ENCODE measurements around the gene IL6ST. TPM values are rescaled to one million over a fixed set of nuclear protein-coding genes. Genes with fewer than 3 reads are reported as not detected.
"Not testable (repeated sequence)": the region's sequence is repeated elsewhere in the genome, so short reads cannot be mapped to it uniquely, and the experiment has no call there.

The IL6ST gene
- total RNA-seq, 1 donor from 2014 or later = 74.7 TPM

- Mint-ChIP-seq H3K27ac (no peak overlapping the region), H3K4me3 (no peak overlapping the region), H3K9me3 (peaks cover 10% of the 10 kb centered on the region), H3K4me1 (ENCODE audit: unreplicated experiment) (peaks cover 6% of the 10 kb centered on the region), H3K27me3 (no peaks in the 10 kb centered on the region), H3K36me3 (no peaks in the 10 kb centered on the region)
- DNase-seq (ENCODE audit: extremely low spot score, unreplicated experiment) = no peak
- TF ChIP-seq CTCF (conservative IDR thresholded peaks at IDR 0.05) = no peak
These were observed 7.5 kb upstream of the IL6ST start for GRCh38 chr5:56002303-56002702.

- H3K4me3 Mint-ChIP-seq; DNase-seq (ENCODE audit: extremely low spot score, unreplicated experiment); H3K9me3 Mint-ChIP-seq; H3K27me3 Mint-ChIP-seq; H3K27ac Mint-ChIP-seq; H3K36me3 Mint-ChIP-seq: not testable (repeated sequence)
- peaks cover 19% of the 10 kb centered on the region for H3K4me1 Mint-ChIP-seq (ENCODE audit: unreplicated experiment)
These were observed 5.5 kb upstream of the IL6ST start for GRCh38 chr5:56000221-56000620.

DNA sequence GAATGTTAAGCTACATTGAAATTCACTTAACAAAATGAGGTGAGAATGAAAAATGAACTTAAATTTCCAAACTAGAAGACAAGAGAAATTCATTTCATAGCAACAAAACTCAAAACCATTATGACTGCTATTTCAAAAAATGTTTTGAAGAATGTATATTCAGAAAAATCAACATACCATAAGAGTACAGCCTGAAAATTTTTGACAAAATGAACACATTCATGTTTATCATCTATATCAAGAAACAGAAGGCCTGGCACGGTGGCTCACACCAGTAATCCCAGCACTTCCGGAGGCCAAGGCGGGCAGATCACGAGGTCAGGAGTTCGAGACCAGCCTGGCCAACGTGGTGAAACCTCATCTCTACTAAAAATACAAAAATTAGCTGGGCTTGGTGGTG is 4.2 kb upstream of the IL6ST start:
- H3K9me3 Mint-ChIP-seq = peaks cover 10% of the 10 kb centered on the region
- DNase-seq (ENCODE audit: extremely low spot score, unreplicated experiment) = no peak
- H3K4me3 Mint-ChIP-seq = no peak overlapping the region
- no peak for TF ChIP-seq CTCF (conservative IDR thresholded peaks at IDR 0.05)
- no peak overlapping the region for H3K27ac Mint-ChIP-seq
- H3K36me3 Mint-ChIP-seq = no peaks in the 10 kb centered on the region
- H3K4me1 Mint-ChIP-seq (ENCODE audit: unreplicated experiment) = peaks cover 19% of the 10 kb centered on the region
- H3K27me3 Mint-ChIP-seq = no peaks in the 10 kb centered on the region

DNA sequence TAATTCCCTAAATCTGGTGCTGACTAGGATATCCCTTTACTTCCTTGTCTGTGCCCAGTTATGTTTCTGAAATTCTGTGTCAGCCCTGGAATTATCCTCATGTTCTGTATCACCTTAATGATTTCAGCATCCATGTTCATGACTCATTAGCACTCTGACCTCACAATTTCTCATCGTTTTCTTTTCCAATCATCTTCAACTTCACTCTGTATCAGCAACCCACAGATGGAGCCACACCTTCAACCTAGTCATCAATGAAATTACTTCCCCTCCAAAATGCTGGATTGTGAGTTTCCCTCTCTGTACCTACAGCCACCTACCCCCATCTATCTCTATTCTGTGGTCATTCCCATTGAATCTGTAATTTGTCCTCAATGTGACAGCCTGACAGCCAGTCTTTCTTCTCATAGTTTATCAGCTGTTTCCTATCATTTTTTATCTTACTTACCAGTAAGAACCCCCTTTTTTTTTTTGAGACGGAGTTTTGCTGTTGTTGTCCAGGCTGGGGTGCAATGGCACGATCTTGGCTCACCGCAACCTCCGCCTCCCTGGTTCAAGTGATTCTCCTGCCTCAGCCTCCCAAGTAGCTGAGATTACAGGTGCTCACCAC is 3.1 kb upstream of the IL6ST start:
- H3K4me3 Mint-ChIP-seq = peak overlapping the region; percentile 24
- TF ChIP-seq CTCF (conservative IDR thresholded peaks at IDR 0.05) = no peak
- no peaks in the 10 kb centered on the region for H3K27me3 Mint-ChIP-seq
- H3K9me3 Mint-ChIP-seq = peaks cover 9% of the 10 kb centered on the region
- no peak overlapping the region for H3K27ac Mint-ChIP-seq
- no peak for DNase-seq (ENCODE audit: extremely low spot score, unreplicated experiment)
- H3K4me1 Mint-ChIP-seq (ENCODE audit: unreplicated experiment) = peaks cover 23% of the 10 kb centered on the region
- H3K36me3 Mint-ChIP-seq = no peaks in the 10 kb centered on the region

DNA sequence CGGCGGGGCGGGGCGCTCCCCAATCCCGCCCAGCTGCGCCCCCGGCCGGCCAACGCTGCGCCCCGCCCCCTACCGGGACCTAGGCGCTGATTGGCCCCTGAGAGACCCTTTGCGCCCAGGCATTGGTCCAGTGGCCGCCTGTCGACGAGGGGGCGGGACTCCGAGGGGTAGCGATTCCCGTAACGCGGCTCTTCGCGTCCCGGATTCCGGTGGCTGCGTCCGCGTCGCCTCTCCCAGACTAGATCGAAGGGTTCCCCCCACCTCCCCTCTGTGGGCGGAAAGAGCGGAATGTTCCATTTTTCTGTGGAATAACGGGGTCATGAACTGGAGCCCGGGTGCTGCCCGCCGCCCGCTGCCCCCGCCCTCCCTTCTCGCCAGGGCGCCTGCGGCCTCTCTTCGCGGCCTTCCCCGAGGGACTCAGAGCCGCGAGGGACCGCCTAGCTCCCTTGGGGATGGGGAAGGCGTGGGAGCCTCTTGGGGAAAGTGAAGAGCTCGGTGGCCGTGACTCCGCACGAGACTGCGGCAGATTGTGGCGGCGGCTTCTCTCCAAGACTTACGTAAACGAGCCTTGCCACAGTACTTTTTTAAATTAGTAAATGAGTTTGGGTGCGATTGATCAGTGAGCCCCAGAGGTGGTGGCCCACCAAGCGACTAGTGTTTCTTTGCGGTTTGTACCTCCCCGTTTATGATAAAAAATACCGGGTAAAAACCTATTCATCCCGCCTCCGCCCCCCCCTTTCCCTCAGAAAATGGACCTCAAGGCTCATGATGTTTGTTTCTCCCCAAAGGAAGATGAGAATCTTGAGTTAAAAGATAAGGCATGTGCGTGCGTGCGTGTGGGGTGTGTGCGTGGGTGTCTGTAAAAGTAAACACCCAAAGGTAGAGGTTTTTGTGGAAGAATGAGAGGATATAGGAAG is 493 bp upstream of the IL6ST start:
- Mint-ChIP-seq H3K4me1 (ENCODE audit: unreplicated experiment) (peaks cover 41% of the 10 kb centered on the region), H3K27me3 (no peaks in the 10 kb centered on the region), H3K36me3 (peaks cover 9% of the 10 kb centered on the region), H3K27ac (peak overlapping the region; percentile 90), H3K9me3 (no peaks in the 10 kb centered on the region), H3K4me3 (peak overlapping the region; percentile 97)
- peak; percentile 98 for DNase-seq (ENCODE audit: extremely low spot score, unreplicated experiment)
- TF ChIP-seq CTCF (conservative IDR thresholded peaks at IDR 0.05) = no peak

Measured in type B pancreatic cell (in vitro differentiated cells).